ENCODE measurements around the gene GNB1L. TPM values are rescaled to one million over a fixed set of nuclear protein-coding genes. Genes with fewer than 3 reads are reported as not detected.

GNB1L gene
- total and polyA plus RNA-seq, 10 of the 15 experiments (the other 5 are each of a cell fraction or from before 2014, with no cell fraction given): 0.21 to 19.4 (median 6.8) TPM

DNA sequence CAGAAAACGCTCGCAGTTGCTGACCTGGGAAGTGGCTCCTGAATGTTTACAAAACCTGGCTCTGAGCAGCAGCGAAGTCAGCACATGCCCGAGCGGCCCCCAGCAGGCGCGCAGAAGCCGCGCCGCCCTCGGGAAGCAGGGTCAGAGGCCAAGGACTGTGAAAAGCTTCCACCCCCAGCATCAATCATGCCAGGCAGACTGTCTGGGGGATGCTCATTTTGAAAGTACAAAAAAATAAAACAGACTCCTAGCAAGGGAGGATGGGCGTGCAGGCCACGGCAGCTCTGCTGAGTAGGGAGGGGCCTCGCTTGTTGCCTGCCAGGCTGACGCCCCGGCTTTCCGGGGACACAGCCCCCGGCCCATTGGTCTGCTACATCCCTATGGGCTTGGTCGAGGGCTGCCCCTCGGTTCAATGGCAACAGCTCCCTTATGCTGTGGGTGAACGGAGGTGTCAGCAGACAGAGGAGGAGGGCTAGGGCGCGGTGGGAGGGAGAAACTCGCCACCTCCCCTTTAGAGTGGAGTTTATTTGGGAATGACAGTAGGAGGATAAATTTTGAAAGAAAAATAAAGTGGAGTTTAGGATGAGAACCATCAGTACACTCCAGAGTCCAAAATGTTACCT lies 37.7 kb upstream of the GNB1L start:
- 0 out of 2 replicates have a peak, but pooled peaks have one; percentile 48 for TF ChIP-seq NR2F1 (conservative IDR thresholded peaks at IDR 0.05)
- no peak for TF ChIP-seq ASH2L (IDR thresholded peaks at IDR 0.05; ENCODE audit: borderline replicate concordance, low read depth)
- TF ChIP-seq, protein P1, sequence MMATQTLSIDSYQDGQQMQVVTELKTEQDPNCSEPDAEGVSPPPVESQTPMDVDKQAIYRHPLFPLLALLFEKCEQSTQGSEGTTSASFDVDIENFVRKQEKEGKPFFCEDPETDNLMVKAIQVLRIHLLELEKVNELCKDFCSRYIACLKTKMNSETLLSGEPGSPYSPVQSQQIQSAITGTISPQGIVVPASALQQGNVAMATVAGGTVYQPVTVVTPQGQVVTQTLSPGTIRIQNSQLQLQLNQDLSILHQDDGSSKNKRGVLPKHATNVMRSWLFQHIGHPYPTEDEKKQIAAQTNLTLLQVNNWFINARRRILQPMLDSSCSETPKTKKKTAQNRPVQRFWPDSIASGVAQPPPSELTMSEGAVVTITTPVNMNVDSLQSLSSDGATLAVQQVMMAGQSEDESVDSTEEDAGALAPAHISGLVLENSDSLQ (IDR thresholded peaks at IDR 0.05): 0 out of 2 replicates have a peak, but pooled peaks have one; percentile 17
- 0 out of 2 replicates have a peak, but pooled peaks have one; percentile 18 for TF ChIP-seq RUNX3 (IDR thresholded peaks at IDR 0.05; ENCODE audit: low read length)
- peak; percentile 49; the same call in 1 of the 2 replicates for TF ChIP-seq JUNB (IDR thresholded peaks at IDR 0.05)
- Histone ChIP-seq H2AFZ (ENCODE audit: control insufficient read depth, low read depth, low read length) (peak overlapping the region; percentile 58), H3K27ac (ENCODE audit: control insufficient read depth, insufficient read depth) (peak overlapping the region; percentile 16; the same call in 1 of the 2 replicates), H3K9ac (ENCODE audit: control insufficient read depth, insufficient read depth, low read length) (peak overlapping the region; percentile 22; the same call in 1 of the 2 replicates), H3K27me3 (replicated peaks in 1 of 2; ENCODE audit: control insufficient read depth in 2 of 2, insufficient read depth in 2 of 2, low read length in 1 of 2) (no peaks in the 10 kb centered on the region), H3K36me3 (ENCODE audit: control insufficient read depth in 2 of 2, insufficient read depth in 2 of 2, low read length in 1 of 2) (no peaks in the 10 kb centered on the region), H3K79me2 (ENCODE audit: control insufficient read depth, insufficient read depth, low read length) (no peaks in the 10 kb centered on the region), H4K20me1 (ENCODE audit: control insufficient read depth, insufficient read depth) (no peaks in the 10 kb centered on the region), H3K4me1 (ENCODE audit: control insufficient read depth, insufficient read depth, low read length) (peaks cover 20% of the 10 kb centered on the region), H3K4me2 (ENCODE audit: control insufficient read depth, insufficient read depth) (peak overlapping the region; percentile 36), H3K9me3 (replicated peaks; ENCODE audit: control insufficient read depth, insufficient read depth, low read length) (no peaks in the 10 kb centered on the region), H3K4me3 (no peak overlapping the region; the same call in 1 of the 2 replicates)
- CTCF ChIA-PET: no interaction called here
- intact Hi-C loops (cut with micrococcal nuclease; ENCODE audit: unreplicated experiment): no loop called here
- SMC1A ChIA-PET (ENCODE audit: uncharacterized antibody, unreplicated experiment): no interaction called here
- RAD21 ChIA-PET (ENCODE audit: unreplicated experiment): interaction anchor here (1.3 kb wide), 1 partner anchor 18 kb away, joined by 3 read pairs; no protein-coding TSS in a partner anchor
- 21% methylated on average over 24 of the region's 24 CpGs for WGBS (ENCODE audit: insufficient coverage, insufficient replicate concordance, low lambda C conversion rate, missing lambda C conversion rate)
- FAIRE-seq: no peak
- no TSS peak for BruUV-seq (replicated peaks)
- peak; percentile 37 for ATAC-seq
- in situ Hi-C loops (cut with MboI): no loop called here
- POLR2A ChIA-PET: no interaction called here
- no peak for DNase-seq (ENCODE audit: low read depth, low spot score)

Data from GM12878 (cell line).